ENCODE data around the gene PPP1R12B.

GRCh38 chr1:202439308-202439707 is 90.8 kb downstream of the PPP1R12B start:
- TF ChIP-seq CTCF (IDR thresholded peaks at IDR 0.05) (no peak), POLR2A (IDR thresholded peaks at IDR 0.05) (no peak)
